Esophagus muscularis mucosa (tissue), 4 donors: ENCODE data around the gene PTH2R. TPM values are rescaled to one million over a fixed set of nuclear protein-coding genes. Genes with fewer than 3 reads are reported as not detected.

Experiments
- DNase-seq: peaks from one replicate; pipeline ENCODE4 v3.0.0-alpha.2; 2017; ENCODE audit errors: extremely low spot score
- H3K27ac ChIP-seq, 4 donors: fragments of 200-600 bp; sonication (generic); replicated peaks in 1 of 4; 1 replicate in 3 of 4; 2 replicates in 1 of 4; pipeline ENCODE4 v1.5.1; 2016 to 2019; ENCODE audit warnings: mild to moderate bottlenecking in 1 of 4
- H3K27me3 ChIP-seq, 4 donors: fragments of 200-600 bp; sonication (generic); one replicate each; pipeline versions ENCODE4 v1.5.1 to v1.6.0; 2016 to 2019
- H3K36me3 ChIP-seq, 4 donors: fragments of 200-600 bp; sonication (generic); one replicate each; pipeline ENCODE4 v1.5.1; 2016 to 2019
- H3K4me1 ChIP-seq, 4 donors: fragments of 200-600 bp; sonication (generic); one replicate each; pipeline ENCODE4 v1.5.1; 2016 to 2019
- H3K4me3 ChIP-seq, 4 donors: fragments of 200-600 bp; sonication (generic); 1 replicate in 2 of 4; 2 replicates in 2 of 4; pipeline ENCODE4 v1.5.1; 2016 to 2019; ENCODE audit warnings: mild to moderate bottlenecking in 4 of 4, moderate library complexity in 1 of 4
- H3K9me3 ChIP-seq, 4 donors: fragments of 200-600 bp; sonication (generic); 1 replicate in 3 of 4; 2 replicates in 1 of 4; pipeline ENCODE4 v1.5.1; 2016 to 2019
- EP300 ChIP-seq: sonication (generic); formaldehyde crosslinking; IDR thresholded peaks from one replicate; pipeline ENCODE4 v1.6.1; 2017; ENCODE audit warnings: antibody characterized with exemption
- POLR2A ChIP-seq: fragments of 450-650 bp; IDR thresholded peaks from one replicate; pipeline ENCODE4 v1.6.1; 2017; ENCODE audit warnings: antibody characterized with exemption, moderate library complexity, mild to moderate bottlenecking, low read depth
- POLR2AphosphoS5 ChIP-seq, 2 donors: sonication (generic); formaldehyde crosslinking; IDR thresholded peaks; one replicate each; pipeline ENCODE4 v1.6.1; 2017; ENCODE audit warnings: antibody characterized with exemption in 2 of 2
- WGBS: methylation state at CpG from one replicate; pipeline ENCODE4 v1.1.5; 2018; 5-methylcytosine and 5-hydroxymethylcytosine counted together
- intact Hi-C: fragments of 100-400 bp; cut with DNase I; formaldehyde crosslinking; loops from one replicate; pipeline ENCODE4 v1.15.1; 2023
- total RNA-seq, 4 donors: library from RNA; depleted of rRNA; stranded (reverse); fragments of >200 nt; gene quantifications; one replicate each; pipeline versions ENCODE4 v1.1.0 to v1.2.1, GENCODE V29; 2016
- TF ChIP-seq, protein P1 (sequence below), 3 experiments: fragments of 200-600 bp in 2 of 3; fragments of 450-650 bp in 1 of 3; sonication (generic) in 2 of 3; IDR thresholded peaks; one replicate each; pipeline ENCODE4 v1.5.1; 2017 to 2019; ENCODE audit warnings: antibody characterized with exemption in 3 of 3, mild to moderate bottlenecking in 2 of 3, moderate library complexity in 1 of 3

PTH2R gene
- total RNA-seq, 4 donors from 2014 or later = 0.17 TPM; not detected in 3

- H3K9me3 ChIP-seq = no peaks in the 10 kb centered on the region
- intact Hi-C loops = no loop called here
- TF ChIP-seq EP300 = no peak
- TF ChIP-seq POLR2AphosphoS5 (IDR thresholded peaks at IDR 0.05) = no peak
- TF ChIP-seq, protein P1, sequence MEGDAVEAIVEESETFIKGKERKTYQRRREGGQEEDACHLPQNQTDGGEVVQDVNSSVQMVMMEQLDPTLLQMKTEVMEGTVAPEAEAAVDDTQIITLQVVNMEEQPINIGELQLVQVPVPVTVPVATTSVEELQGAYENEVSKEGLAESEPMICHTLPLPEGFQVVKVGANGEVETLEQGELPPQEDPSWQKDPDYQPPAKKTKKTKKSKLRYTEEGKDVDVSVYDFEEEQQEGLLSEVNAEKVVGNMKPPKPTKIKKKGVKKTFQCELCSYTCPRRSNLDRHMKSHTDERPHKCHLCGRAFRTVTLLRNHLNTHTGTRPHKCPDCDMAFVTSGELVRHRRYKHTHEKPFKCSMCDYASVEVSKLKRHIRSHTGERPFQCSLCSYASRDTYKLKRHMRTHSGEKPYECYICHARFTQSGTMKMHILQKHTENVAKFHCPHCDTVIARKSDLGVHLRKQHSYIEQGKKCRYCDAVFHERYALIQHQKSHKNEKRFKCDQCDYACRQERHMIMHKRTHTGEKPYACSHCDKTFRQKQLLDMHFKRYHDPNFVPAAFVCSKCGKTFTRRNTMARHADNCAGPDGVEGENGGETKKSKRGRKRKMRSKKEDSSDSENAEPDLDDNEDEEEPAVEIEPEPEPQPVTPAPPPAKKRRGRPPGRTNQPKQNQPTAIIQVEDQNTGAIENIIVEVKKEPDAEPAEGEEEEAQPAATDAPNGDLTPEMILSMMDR (IDR thresholded peaks at IDR 0.05) = no peak
- TF ChIP-seq POLR2A = no peak
- no peak overlapping the region for H3K4me3 ChIP-seq
- H3K27me3 ChIP-seq = peaks cover 0 to 3% (median 0%) of the 10 kb centered on the region in 4 donors
- WGBS = 76% methylated on average over 3 of the region's 3 CpGs
- H3K27ac ChIP-seq = no peak overlapping the region
- DNase-seq = no peak
- no peaks in the 10 kb centered on the region for H3K4me1 ChIP-seq
- no peaks in the 10 kb centered on the region for H3K36me3 ChIP-seq
These were observed 134.9 kb downstream of the PTH2R start for GRCh38 chr2:208541461-208541988.

DNA sequence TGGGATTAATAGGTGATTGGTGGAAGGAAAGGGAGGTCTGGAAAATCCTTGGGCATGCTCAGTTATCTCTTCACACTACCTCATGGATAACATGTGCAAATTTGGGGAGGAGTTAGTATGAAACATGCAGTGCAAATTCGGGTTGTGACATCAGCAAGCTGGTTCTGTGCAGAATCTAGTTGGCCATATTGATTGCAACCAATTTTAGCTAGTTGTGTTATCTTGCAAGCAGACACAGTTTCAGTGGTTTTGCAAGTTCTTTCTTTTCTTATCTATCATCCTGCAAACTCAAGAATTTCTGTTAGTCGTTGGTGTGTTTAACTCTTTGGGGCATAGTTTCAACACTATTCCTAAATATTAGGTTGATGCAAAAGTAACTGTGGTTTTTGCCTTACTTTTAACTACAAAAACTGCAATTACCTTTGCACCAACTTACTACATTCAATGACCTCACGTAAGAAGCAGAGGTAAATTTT is 135.4 kb downstream of the PTH2R start:
- Histone ChIP-seq H3K36me3 (no peaks in the 10 kb centered on the region), H3K4me1 (no peaks in the 10 kb centered on the region), H3K4me3 (no peak overlapping the region), H3K9me3 (no peaks in the 10 kb centered on the region), H3K27me3 (no peaks in the 10 kb centered on the region), H3K27ac (no peak overlapping the region)
- DNase-seq = no peak
- TF ChIP-seq EP300 (no peak), POLR2A (no peak), POLR2AphosphoS5 (IDR thresholded peaks at IDR 0.05) (no peak)
- TF ChIP-seq, protein P1 (IDR thresholded peaks at IDR 0.05) = no peak
- intact Hi-C loops = no loop called here
- 48% methylated on average over 3 of the region's 3 CpGs for WGBS

GRCh38 chr2:208542465-208543041 is 136.0 kb downstream of the PTH2R start:
- DNase-seq = no peak
- Histone ChIP-seq H3K27me3 (no peaks in the 10 kb centered on the region), H3K4me3 (no peak overlapping the region), H3K27ac (no peak overlapping the region), H3K9me3 (no peaks in the 10 kb centered on the region), H3K4me1 (no peaks in the 10 kb centered on the region), H3K36me3 (no peaks in the 10 kb centered on the region)
- no peak for TF ChIP-seq POLR2A
- TF ChIP-seq POLR2AphosphoS5 (IDR thresholded peaks at IDR 0.05) = no peak
- TF ChIP-seq, protein P1 (IDR thresholded peaks at IDR 0.05) = no peak
- TF ChIP-seq EP300 = no peak
- intact Hi-C loops = no loop called here
- WGBS = 50% methylated on average over 1 of the region's 1 CpG

Other genes starting within 250 kb of the PTH2R start
- not detected for gene CRYGA, start 243.2 kb upstream of the PTH2R start, total RNA-seq
- gene C2orf80, start 216.8 kb upstream of the PTH2R start, total RNA-seq = not detected
- 10 to 100 TPM; 22.0 to 28.0 (median 24.8) TPM for gene IDH1, start 151.7 kb upstream of the PTH2R start, total RNA-seq
- gene PIKFYVE, start 140.5 kb upstream of the PTH2R start, total RNA-seq = 10 to 100 TPM; 19.1 to 29.7 (median 22.8) TPM